Measurements from ENCODE around the gene CHMP4B.

The CHMP4B gene

GRCh38 chr20:33866398-33867100 is 55.4 kb downstream of the CHMP4B start:
- FAIRE-seq = no peak

- FAIRE-seq = no peak
Observed at GRCh38 chr20:33868042-33868441, 56.9 kb downstream of the CHMP4B start.

GRCh38 chr20:33868595-33868994 is 57.4 kb downstream of the CHMP4B start:
- no peak for FAIRE-seq

DNA sequence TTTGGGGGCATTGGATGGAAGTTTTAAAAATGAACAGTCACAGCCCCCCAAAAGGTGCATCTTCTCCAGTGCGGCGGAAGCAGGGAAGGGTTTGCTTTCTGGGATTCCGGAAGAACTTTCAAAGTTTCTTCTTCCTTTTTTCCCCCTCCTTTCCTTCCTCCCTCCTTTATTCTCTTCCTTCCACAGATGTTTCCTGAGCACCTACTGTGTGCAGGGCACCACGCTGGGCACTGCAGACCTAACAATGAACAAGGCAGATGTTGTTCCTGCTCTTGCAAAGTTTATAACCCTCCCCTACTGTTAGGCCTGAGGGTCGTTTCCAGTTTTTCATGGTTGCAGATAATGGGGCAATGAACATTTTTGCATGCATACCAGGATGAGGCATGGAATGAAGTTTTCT is 58.1 kb downstream of the CHMP4B start:
- FAIRE-seq = no peak

GRCh38 chr20:33871362-33871761 is 60.2 kb downstream of the CHMP4B start:
- no peak for FAIRE-seq

GRCh38 chr20:33874129-33874528 is 63.0 kb downstream of the CHMP4B start:
- FAIRE-seq = no peak

DNA sequence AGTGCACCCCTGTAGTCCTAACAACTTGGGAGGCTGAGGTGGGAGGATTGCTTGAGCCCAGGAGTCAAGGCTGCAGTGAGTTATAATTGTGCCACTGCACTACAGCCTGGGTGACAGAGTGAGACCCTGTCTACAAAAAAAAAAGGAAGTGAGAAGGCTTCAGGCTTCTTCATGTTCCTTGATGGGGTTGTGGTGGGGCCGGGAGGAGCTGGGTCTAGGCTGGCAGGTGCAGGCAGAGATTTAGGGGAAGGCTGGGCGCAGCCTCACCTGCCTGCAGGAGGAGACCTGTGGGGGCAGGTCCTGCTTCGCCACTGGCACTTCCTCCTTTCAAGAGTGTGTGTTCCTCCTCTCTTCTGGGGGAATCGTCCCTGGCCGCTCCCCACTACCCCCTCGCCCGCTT is 63.9 kb downstream of the CHMP4B start:
- no peak for FAIRE-seq

- no peak for FAIRE-seq
Observed at GRCh38 chr20:33875534-33876026, 64.4 kb downstream of the CHMP4B start.

- no peak for FAIRE-seq
Observed at GRCh38 chr20:33878583-33878982, 67.4 kb downstream of the CHMP4B start.

- no peak for FAIRE-seq
Observed at GRCh38 chr20:33880396-33880795, 69.2 kb downstream of the CHMP4B start.

DNA sequence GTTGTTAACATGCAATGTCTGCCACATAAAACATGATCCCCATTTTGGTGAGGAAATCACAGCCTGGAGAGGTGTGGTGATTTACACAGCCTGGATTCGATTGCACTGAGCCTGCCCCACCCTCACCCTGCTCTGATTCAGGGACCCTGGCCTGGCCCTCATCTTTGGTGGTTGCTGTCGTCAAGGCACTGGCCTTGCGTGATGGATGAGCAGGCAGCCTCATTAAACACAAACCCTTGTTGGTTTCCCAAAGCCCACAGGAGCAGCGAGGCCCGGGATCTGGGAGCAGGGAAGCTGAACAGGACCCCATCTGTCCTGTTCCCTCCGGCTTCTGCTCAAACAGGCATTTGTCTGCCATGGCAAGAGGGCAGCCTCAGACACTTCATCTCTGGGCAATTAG is 70.8 kb downstream of the CHMP4B start:
- FAIRE-seq = no peak

GRCh38 chr20:33882481-33882880 is 71.3 kb downstream of the CHMP4B start:
- no peak for FAIRE-seq

- FAIRE-seq = no peak
Observed at GRCh38 chr20:33883164-33883563, 72.0 kb downstream of the CHMP4B start.

DNA sequence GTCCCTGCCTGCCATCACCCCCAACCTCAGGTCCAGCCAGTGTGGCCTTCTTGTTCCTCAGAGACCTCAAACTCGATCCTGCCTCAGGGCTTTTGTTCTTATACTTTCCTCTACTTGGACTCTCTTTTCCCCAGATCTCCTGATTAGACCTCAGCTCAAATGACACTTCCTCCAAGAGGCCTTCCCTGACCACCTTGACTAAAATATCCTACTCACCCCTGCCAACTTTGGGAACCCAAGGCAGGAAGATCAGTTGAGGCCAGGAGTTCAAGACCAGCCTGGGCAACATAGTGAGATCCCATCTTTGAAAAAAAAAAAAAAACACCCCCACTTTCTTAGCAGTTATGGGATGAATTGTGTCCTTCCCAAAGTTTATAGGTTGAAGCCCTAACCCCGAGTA is 73.5 kb downstream of the CHMP4B start:
- FAIRE-seq = no peak

- no peak for FAIRE-seq
Observed at GRCh38 chr20:33889312-33889711, 78.2 kb downstream of the CHMP4B start.

DNA sequence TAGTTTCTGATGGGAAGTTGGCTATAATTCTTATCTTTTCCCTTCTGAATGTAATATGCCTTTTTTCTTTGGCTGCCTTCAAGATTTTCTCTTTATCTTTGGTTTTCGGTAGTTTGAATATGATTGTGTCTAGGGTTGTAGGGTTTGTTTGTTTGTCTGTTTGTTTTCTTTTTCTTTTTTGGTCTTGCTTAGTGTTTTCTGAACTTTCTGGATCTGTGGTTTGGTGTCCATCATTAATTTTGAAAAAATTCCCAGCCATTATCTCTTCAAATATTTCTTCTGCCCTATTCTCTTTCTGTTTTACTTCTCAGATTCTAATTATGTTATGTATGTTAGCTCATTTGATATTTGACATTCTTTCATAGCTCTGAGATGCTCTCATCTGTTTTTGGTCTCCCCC is 79.4 kb downstream of the CHMP4B start:
- no peak for FAIRE-seq

GRCh38 chr20:33893314-33893713 is 82.2 kb downstream of the CHMP4B start:
- FAIRE-seq = no peak

DNA sequence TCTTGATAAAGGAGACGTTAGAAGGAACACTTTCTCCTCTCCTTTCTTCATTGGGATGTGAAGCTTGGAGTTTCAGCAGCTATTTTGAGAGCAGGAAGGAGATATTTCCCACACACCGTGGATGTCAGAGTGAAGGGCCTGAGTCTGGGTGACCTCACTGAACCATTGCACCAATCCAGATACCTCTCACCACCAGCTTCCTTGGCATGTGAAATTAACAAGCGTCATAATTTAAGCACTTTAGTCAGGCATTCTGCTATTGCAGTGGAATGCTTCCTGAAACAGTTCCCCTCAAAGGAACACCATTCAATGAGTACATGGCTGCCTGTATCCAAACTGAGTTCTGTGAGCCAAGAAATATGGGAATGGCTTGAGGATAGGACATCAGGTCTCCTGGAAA is 83.7 kb downstream of the CHMP4B start:
- FAIRE-seq = no peak

DNA sequence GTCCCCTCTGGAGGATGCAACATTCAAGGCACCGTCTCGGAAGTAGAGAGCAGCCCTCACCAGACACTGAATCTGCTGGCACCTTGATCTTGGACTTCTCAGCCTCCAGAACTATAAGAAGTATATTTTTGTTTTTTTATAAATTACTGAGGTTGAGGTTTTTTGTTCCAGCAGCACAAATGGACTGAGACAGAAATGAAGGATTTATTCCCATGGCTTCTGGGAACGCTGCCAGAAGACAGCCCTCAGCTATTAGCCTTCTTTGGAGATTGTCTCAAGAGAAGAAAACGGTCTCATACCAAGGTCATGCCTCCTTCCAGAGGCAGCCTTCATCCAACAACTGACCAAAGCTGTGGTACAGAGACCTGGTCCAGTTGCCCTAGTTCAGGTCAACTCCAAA is 85.4 kb downstream of the CHMP4B start:
- no peak for FAIRE-seq

DNA sequence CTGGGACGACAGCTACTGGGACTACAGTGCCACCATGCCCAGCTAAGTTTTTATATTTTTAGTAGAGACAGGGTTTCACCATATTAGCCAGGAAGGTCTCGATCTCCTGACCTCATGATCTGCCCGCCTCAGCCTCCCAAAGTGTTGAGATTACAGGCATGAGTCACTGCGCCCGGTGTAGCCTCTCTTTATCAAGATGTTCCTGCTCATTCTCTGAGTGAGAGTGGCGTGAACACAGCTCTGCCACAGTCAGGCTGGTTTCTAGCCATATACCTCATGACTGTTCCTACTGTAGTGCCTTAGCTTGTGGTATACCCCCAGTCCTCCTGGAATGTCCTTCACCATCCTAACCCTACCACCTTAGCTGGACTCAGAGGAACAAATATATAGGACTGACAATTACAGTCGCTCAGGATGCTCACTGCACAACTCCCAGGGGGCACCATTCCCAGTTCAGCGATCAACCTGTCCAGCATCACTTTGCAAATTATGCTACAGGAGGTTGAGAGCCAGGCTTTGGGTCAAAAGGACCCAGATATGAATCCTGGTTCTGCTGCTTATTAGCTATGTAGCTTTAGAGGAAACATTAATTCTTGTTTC is 86.3 kb downstream of the CHMP4B start:
- no peak for FAIRE-seq

- no peak for FAIRE-seq
Observed at GRCh38 chr20:33899106-33899505, 88.0 kb downstream of the CHMP4B start.

- no peak for FAIRE-seq
Observed at GRCh38 chr20:33900521-33901131, 89.5 kb downstream of the CHMP4B start.

DNA sequence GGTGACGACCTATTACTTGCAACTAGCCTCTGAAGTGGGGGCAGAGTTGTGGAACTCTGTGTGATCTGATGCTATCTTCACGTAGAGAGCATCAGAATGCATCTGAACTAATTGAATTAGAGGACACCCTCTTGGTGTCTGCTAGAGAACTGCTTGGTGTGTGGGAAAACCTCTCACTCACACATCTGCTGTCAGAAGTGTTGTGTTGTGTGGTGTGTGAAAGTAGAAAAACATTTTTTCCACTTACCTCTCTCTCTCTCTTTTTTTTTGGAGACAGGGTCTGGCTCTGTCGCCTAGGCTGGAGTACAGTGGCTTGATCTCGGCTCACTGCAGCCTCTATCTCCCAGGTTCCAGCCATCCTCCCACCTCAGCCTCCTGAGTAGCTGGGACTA is 90.0 kb downstream of the CHMP4B start:
- FAIRE-seq = no peak

- FAIRE-seq = no peak
Observed at GRCh38 chr20:33902011-33902410, 90.9 kb downstream of the CHMP4B start.

Measured in G401.6 (cell line).